Activated CD4-positive, alpha-beta T cell treated with anti-CD3 and anti-CD28 coated beads, Interleukin-2, amount 50 U/mL, for 4 hours (primary cell): ENCODE data around the gene GNG12.

Source experiments
- DNase-seq, 2 experiments: peaks; one replicate each; pipeline ENCODE4 v3.0.0-alpha.2; 2020

Gene GNG12

GRCh38 chr1:67832737-67833601 lies at the start of gene GNG12:
GNG12 (minus strand) TSS chr1:67833467; CDS start chr1:67707686, 125,781 bp downstream.
- no peak for DNase-seq

- no peak for DNase-seq
These were observed 49.1 kb upstream of the GNG12 start for GRCh38 chr1:67882196-67882958.

GRCh38 chr1:67880056-67880601 lies 46.9 kb upstream of the GNG12 start:
- no peak for DNase-seq

- DNase-seq = no peak
These were observed 46.2 kb upstream of the GNG12 start for GRCh38 chr1:67879485-67879884.

GRCh38 chr1:67874501-67875111 lies 41.3 kb upstream of the GNG12 start:
- no peak for DNase-seq

- DNase-seq = no peak
These were observed 36.0 kb upstream of the GNG12 start for GRCh38 chr1:67869233-67869632.

GRCh38 chr1:67863637-67864036 lies 30.4 kb upstream of the GNG12 start:
- DNase-seq = no peak

GRCh38 chr1:67862685-67863084 lies 29.4 kb upstream of the GNG12 start:
- DNase-seq = no peak

- DNase-seq = no peak
These were observed 28.7 kb upstream of the GNG12 start for GRCh38 chr1:67861856-67862516.

GRCh38 chr1:67860776-67861175 lies 27.5 kb upstream of the GNG12 start:
- DNase-seq = no peak

GRCh38 chr1:67856921-67857320 lies 23.7 kb upstream of the GNG12 start:
- no peak for DNase-seq

- DNase-seq = no peak
These were observed 22.7 kb upstream of the GNG12 start for GRCh38 chr1:67855961-67856360.

- DNase-seq = no peak
These were observed 22.2 kb upstream of the GNG12 start for GRCh38 chr1:67855444-67855843.

GRCh38 chr1:67853704-67854103 lies 20.4 kb upstream of the GNG12 start:
- DNase-seq = no peak

GRCh38 chr1:67851800-67852199 lies 18.5 kb upstream of the GNG12 start:
- no peak for DNase-seq

- DNase-seq = no peak
These were observed 17.4 kb upstream of the GNG12 start for GRCh38 chr1:67850611-67851075.

GRCh38 chr1:67850151-67850551 lies 16.9 kb upstream of the GNG12 start:
- no peak for DNase-seq

- no peak for DNase-seq
These were observed 14.2 kb upstream of the GNG12 start for GRCh38 chr1:67847466-67847865.

GRCh38 chr1:67846538-67846937 lies 13.3 kb upstream of the GNG12 start:
- no peak for DNase-seq

GRCh38 chr1:67844988-67845387 lies 11.7 kb upstream of the GNG12 start:
- no peak for DNase-seq

GRCh38 chr1:67843746-67844145 lies 10.5 kb upstream of the GNG12 start:
- DNase-seq = no peak

- DNase-seq = no peak
These were observed 10.1 kb upstream of the GNG12 start for GRCh38 chr1:67843331-67843730.

GRCh38 chr1:67840449-67840848 lies 7.2 kb upstream of the GNG12 start:
- no peak for DNase-seq
